Psoas muscle (tissue), 8 donors: ENCODE data around the gene REEP1. TPM values are rescaled to one million over a fixed set of nuclear protein-coding genes. Genes with fewer than 3 reads are reported as not detected.
"Not testable (repeated sequence)": the region's sequence is repeated elsewhere in the genome, so short reads cannot be mapped to it uniquely, and the experiment has no call there.

ENCODE experiments used
- ATAC-seq, 4 donors: fragments of 200-7000 bp; cut with Tn5 transposase; one replicate each; pipeline ENCODE4 v1.9.1; 2020; ENCODE audit warnings: moderate library complexity in 3 of 4, mild to moderate bottlenecking in 2 of 4
- DNase-seq, 2 donors: peaks; one replicate each; pipeline ENCODE4 v3.0.0-alpha.2; 2020
- H3K27ac ChIP-seq: fragments of 200-600 bp; one replicate; pipeline ENCODE4 v1.8.0; 2022
- H3K27me3 ChIP-seq, 3 donors: fragments of 200-600 bp in 1 of 3; one replicate each; pipeline versions ENCODE4 v1.6.1 to v1.8.0; 2013 to 2022; ENCODE audit warnings: low read length in 2 of 3, mild to moderate bottlenecking in 2 of 3, moderate library complexity in 1 of 3; ENCODE audit not compliant: insufficient read depth in 3 of 3
- H3K36me3 ChIP-seq, 2 donors: fragments of 200-600 bp in 1 of 2; one replicate each; pipeline versions ENCODE4 v1.6.1 to v1.8.0; 2013 to 2022; ENCODE audit warnings: low read depth in 1 of 2, mild to moderate bottlenecking in 1 of 2, moderate library complexity in 1 of 2; ENCODE audit not compliant: insufficient read depth in 1 of 2
- H3K4me1 ChIP-seq: fragments of 200-600 bp; one replicate; pipeline ENCODE4 v1.8.0; 2022
- H3K4me3 ChIP-seq: fragments of 200-600 bp; one replicate; pipeline ENCODE4 v1.8.0; 2022; ENCODE audit warnings: mild to moderate bottlenecking
- H3K9me3 ChIP-seq: fragments of 200-600 bp; one replicate; pipeline ENCODE4 v1.8.0; 2022
- CTCF ChIP-seq: fragments of 200-600 bp; IDR thresholded peaks from one replicate; pipeline ENCODE4 v1.8.0; 2022; ENCODE audit warnings: antibody characterized with exemption
- whole genome bisulfite sequencing, 3 donors: extraction: QIAGEN DNeasy Blood & Tissue Kit; methylation state at CpG; one replicate each; pipeline versions ENCODE4 v1.1.6 to v1.1.7; 2013; 5-methylcytosine and 5-hydroxymethylcytosine counted together
- intact Hi-C, 2 donors: fragments of 100-400 bp; cut with DNase I; formaldehyde crosslinking; loops; one replicate each; pipeline versions ENCODE4 v1.11.0 to v1.14.2; 2022
- polyA plus RNA-seq, 3 donors: library from polyadenylated mRNA; stranded (reverse); fragments of 200-250 nt; gene quantifications; one replicate each; pipeline ENCODE4 v1.2.3, GENCODE V29; 2013
- total RNA-seq, 4 donors: library from RNA; stranded (reverse); fragmentation: NEBNext Ultra II Directional in 2 of 4; extraction: Animal tissue kit (Norgen Biotek cat#: 25700) in 2 of 4; gene quantifications; one replicate each; pipeline versions ENCODE4 v1.2.1 to v1.2.4, GENCODE V29; 2021 to 2023
- donor health status: healthy with polysubstance abuse.
- donor health status: DM: no; HTN: no; CAD: no; lungs with moderate emphysema.
- donor health status: Bipolar disorder and iron deficiency.
- donor health status: healthy.
- donor health status: DM: yes; HTN: yes; CAD: no.
- donor health status: DM: no; HTN: no; CAD: no.
- donor health status: DM: no; HTN: no; CAD: no.
- donor health status: DM: yes; HTN: yes; CAD: no.

Gene REEP1
- total and polyA plus RNA-seq, 7 donors, result 1.2 to 16.1 (median 7.9) TPM

- 58 to 65% (median 64%) methylated on average over 8 of the region's 8 CpGs for WGBS, 3 donors
- Histone ChIP-seq H3K27me3 (no peaks in the 10 kb centered on the region), H3K27ac (peak overlapping the region; percentile 32), H3K4me3 (no peak overlapping the region), H3K36me3 (no peaks in the 10 kb centered on the region), H3K4me1 (peaks cover 5% of the 10 kb centered on the region), H3K9me3 (no peaks in the 10 kb centered on the region)
- intact Hi-C loops, result no loop called here
- ATAC-seq (peak; percentile 25 to 64 (median 42)), DNase-seq (no peak)
- TF ChIP-seq CTCF, result no peak
Measured at GRCh38 chr2:86352137-86352726, 14.8 kb upstream of the REEP1 start.

GRCh38 chr2:86350751-86351150 lies 13.3 kb upstream of the REEP1 start:
- Histone ChIP-seq H3K4me3 (no peak overlapping the region), H3K27me3 (no peaks in the 10 kb centered on the region), H3K9me3 (no peaks in the 10 kb centered on the region), H3K4me1 (peaks cover 5% of the 10 kb centered on the region), H3K36me3 (no peaks in the 10 kb centered on the region), H3K27ac (no peak overlapping the region)
- DNase-seq, result no peak
- 84 to 91% (median 87%) methylated on average over 2 of the region's 2 CpGs for WGBS, 3 donors
- TF ChIP-seq CTCF, result no peak
- intact Hi-C loops, result no loop called here
- ATAC-seq, result no peak

DNA sequence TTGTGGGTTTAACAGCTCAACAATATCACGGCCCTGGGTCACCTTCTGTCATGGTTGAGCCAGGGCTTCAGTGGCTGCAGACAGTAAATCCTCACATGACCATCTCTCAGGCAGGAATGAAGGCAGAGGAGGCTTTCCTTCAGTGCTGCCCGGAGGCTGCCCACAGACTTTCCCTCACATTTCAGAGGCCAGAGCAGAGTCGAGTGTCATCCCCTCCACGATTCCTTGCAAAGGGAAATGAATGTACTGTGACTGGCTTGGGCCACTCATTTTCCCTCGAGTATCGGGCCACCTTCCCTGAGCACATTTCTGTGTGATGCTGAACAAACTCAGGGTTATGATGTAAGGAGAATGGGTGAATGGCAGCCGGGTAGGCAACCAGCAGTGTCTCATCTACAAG lies 10.0 kb upstream of the REEP1 start:
- no peaks in the 10 kb centered on the region for H3K4me1 ChIP-seq
- H3K9me3 ChIP-seq, result no peaks in the 10 kb centered on the region
- H3K27me3 ChIP-seq, result no peaks in the 10 kb centered on the region
- ATAC-seq (peak in 1 of 4 donors; percentile 25), DNase-seq (no peak)
- 70 to 75% (median 72%) methylated on average over 7 of the region's 7 CpGs for WGBS, 3 donors
- no peak for TF ChIP-seq CTCF
- H3K27ac ChIP-seq, result no peak overlapping the region
- H3K36me3 ChIP-seq, result no peaks in the 10 kb centered on the region
- H3K4me3 ChIP-seq, result no peak overlapping the region
- intact Hi-C loops, result no loop called here

GRCh38 chr2:86345783-86346370 lies 8.5 kb upstream of the REEP1 start:
- H3K27me3 ChIP-seq, H3K9me3 ChIP-seq, DNase-seq, H3K36me3 ChIP-seq, H3K4me3 ChIP-seq, intact Hi-C loops, H3K27ac ChIP-seq, H3K4me1 ChIP-seq, ATAC-seq: not testable (repeated sequence)
- 70 to 81% (median 73%) methylated on average over 5 to 6 of the region's 6 CpGs for WGBS, 3 donors

- no peaks in the 10 kb centered on the region for H3K27me3 ChIP-seq
- no peak for ATAC-seq
- intact Hi-C loops, result no loop called here
- 82 to 88% (median 87%) methylated on average over 2 of the region's 2 CpGs for WGBS, 3 donors
- no peak for TF ChIP-seq CTCF
- no peaks in the 10 kb centered on the region for H3K4me1 ChIP-seq
- H3K9me3 ChIP-seq, result no peaks in the 10 kb centered on the region
- H3K4me3 ChIP-seq, result no peak overlapping the region
- H3K27ac ChIP-seq, result no peak overlapping the region
- no peak for DNase-seq
- no peaks in the 10 kb centered on the region for H3K36me3 ChIP-seq
Measured at GRCh38 chr2:86344404-86344803, 7.0 kb upstream of the REEP1 start.
